K562 (cell line): ENCODE results near the gene DTNB. TPM values are rescaled to one million over a fixed set of nuclear protein-coding genes. Genes with fewer than 3 reads are reported as not detected.

Source experiments
- ATAC-seq: fragments of 200-7000 bp; cut with Tn5 transposase; 3 replicates; pipeline ENCODE4 v1.9.1; 2020; ENCODE audit warnings: moderate library complexity
- BruUV-seq: library from RNA; stranded (reverse); fragments of 400-500 nt; replicated peaks from 2 replicates; lab custom pipeline; 2021; lab: Mats Ljungman, UMichigan
- CTCF ChIA-PET: fragments of 300-600 bp; formaldehyde crosslinking; extraction: SDS; loops from one replicate; lab custom pipeline; 2021; ENCODE audit warnings: low intra/inter-chr PET ratio; lab: Yijun Ruan, JAX
- POLR2A ChIA-PET: fragments of 300-600, 350-650 bp; sonication (Branson Sonifier 250); formaldehyde crosslinking; extraction: SDS; loops from one replicate; lab custom pipeline; 2021; ENCODE audit warnings: antibody characterized with exemption, inconsistent platforms; lab: Yijun Ruan, JAX
- DNase-seq, 4 experiments: peaks; one replicate each; pipeline versions ENCODE4 v3.0.0 to v3.0.0-alpha.2; 2011 to 2018; ENCODE audit warnings: low spot score in 3 of 4, mixed read lengths in 3 of 4; ENCODE audit errors: extremely low read depth in 1 of 4
- FAIRE-seq: peaks from 2 replicates; lab custom pipeline; 2011; peaks lifted over from hg19 to GRCh38; lab: Jason Lieb, UNC
- H2AFZ ChIP-seq: 2 replicates; pipeline ENCODE4 v1.6.0; 2011; ENCODE audit warnings: low read depth, low read length, control low read depth, inconsistent platforms
- H3K27ac ChIP-seq: fragments of 200-600 bp; 3 replicates; pipeline ENCODE4 v1.8.0; 2011; ENCODE audit warnings: low read depth, mild to moderate bottlenecking, control low read depth, inconsistent platforms, low read length, moderate library complexity, mixed read lengths; ENCODE audit errors: extremely low read depth
- H3K27me3 ChIP-seq, 2 experiments: fragments of 300-600 bp in 1 of 2; 2 replicates in 1 of 2; 3 replicates in 1 of 2; pipeline versions ENCODE4 v1.6.0 to v1.8.0; 2011; ENCODE audit warnings: inconsistent platforms in 2 of 2, low read length in 2 of 2, mild to moderate bottlenecking in 1 of 2, mixed read lengths in 1 of 2, moderate library complexity in 1 of 2; ENCODE audit not compliant: control insufficient read depth in 2 of 2, insufficient read depth in 2 of 2
- H3K36me3 ChIP-seq: fragments of 300-600 bp; 3 replicates; pipeline ENCODE4 v1.8.0; 2011; ENCODE audit warnings: mild to moderate bottlenecking, low read length, inconsistent platforms; ENCODE audit not compliant: control insufficient read depth, insufficient read depth
- H3K4me1 ChIP-seq, 2 experiments: fragments of 200-600 bp in 1 of 2; replicated peaks in 1 of 2; 2 replicates in 1 of 2; 3 replicates in 1 of 2; pipeline versions ENCODE4 v1.5.1 to v1.8.0; 2011; ENCODE audit warnings: inconsistent platforms in 2 of 2, low read length in 2 of 2, mild to moderate bottlenecking in 1 of 2, mixed read lengths in 1 of 2, moderate library complexity in 1 of 2; ENCODE audit not compliant: control insufficient read depth in 2 of 2, insufficient read depth in 2 of 2
- H3K4me2 ChIP-seq: 2 replicates; pipeline ENCODE4 v1.6.1; 2011; ENCODE audit warnings: low read length, control low read depth, inconsistent platforms, mixed read lengths; ENCODE audit not compliant: insufficient read depth
- H3K4me3 ChIP-seq: fragments of 200-600 bp; sonication (generic), shearing (Covaris generic); 2 replicates; pipeline ENCODE4 v1.5.1; 2016; ENCODE audit warnings: control low read depth, inconsistent platforms
- H3K79me2 ChIP-seq: fragments of 200-600 bp; 3 replicates; pipeline ENCODE4 v1.8.0; 2011; ENCODE audit warnings: low read length, inconsistent platforms; ENCODE audit not compliant: control insufficient read depth, insufficient read depth
- H3K9ac ChIP-seq, 2 experiments: 2 replicates each; pipeline versions ENCODE4 v1.6.0 to v1.6.1; 2011; ENCODE audit warnings: low read depth in 2 of 2, low read length in 2 of 2, control low read depth in 1 of 2, inconsistent platforms in 1 of 2, mild to moderate bottlenecking in 1 of 2, mixed read lengths in 1 of 2; ENCODE audit not compliant: insufficient read depth in 1 of 2
- H3K9me1 ChIP-seq: one replicate; pipeline ENCODE4 v1.6.0; 2011; ENCODE audit warnings: inconsistent platforms, mild to moderate bottlenecking, low read length, moderate library complexity; ENCODE audit not compliant: control insufficient read depth, insufficient read depth
- H3K9me3 ChIP-seq: replicated peaks from 2 replicates; pipeline ENCODE4 v1.5.1; 2011; ENCODE audit warnings: low read depth, low read length, inconsistent platforms; ENCODE audit not compliant: control insufficient read depth, insufficient read depth
- H4K20me1 ChIP-seq: replicated peaks from 2 replicates; pipeline ENCODE4 v1.6.1; 2011; ENCODE audit warnings: low read length, inconsistent platforms, mixed read lengths; ENCODE audit not compliant: control insufficient read depth, insufficient read depth
- CAMTA2 ChIP-seq: fragments of 250-450 bp; sonication (Bioruptor Pico); conservative IDR thresholded peaks from 2 replicates; pipeline ENCODE4 v1.5.1; 2022
- CBFB ChIP-seq: sonication (generic); formaldehyde crosslinking; IDR thresholded peaks from 2 replicates; pipeline ENCODE4 v1.4.0; 2020; ENCODE audit warnings: mild to moderate bottlenecking, missing genetic modification reagents
- CEBPB ChIP-seq: fragments of 450-650 bp; IDR thresholded peaks from 2 replicates; pipeline ENCODE4 v1.6.1; 2016; ENCODE audit warnings: missing genetic modification characterization, missing compliant biosample characterization
- CHD4 ChIP-seq: fragments of 200-600 bp; sonication (generic); IDR thresholded peaks from 3 replicates; pipeline ENCODE4 v1.6.1; 2012; ENCODE audit warnings: low read depth, mild to moderate bottlenecking, mixed read lengths, low read length, inconsistent platforms; ENCODE audit not compliant: insufficient read depth, insufficient replicate concordance, poor library complexity, severe bottlenecking
- HNRNPL ChIP-seq: fragments of 200-400 bp; formaldehyde crosslinking; IDR thresholded peaks from 2 replicates; pipeline ENCODE4 v1.6.1; 2017; ENCODE audit warnings: low read depth, mild to moderate bottlenecking, low read length
- KLF1 ChIP-seq: fragments of 450-650 bp; IDR thresholded peaks from 2 replicates; pipeline ENCODE4 v1.6.1; 2016; ENCODE audit warnings: missing genetic modification characterization, missing compliant biosample characterization
- PCBP1 ChIP-seq: fragments of 200-400 bp; formaldehyde crosslinking; IDR thresholded peaks from 2 replicates; pipeline ENCODE4 v1.6.1; 2018; ENCODE audit warnings: mild to moderate bottlenecking, low read depth, low read length; ENCODE audit not compliant: poor library complexity, severe bottlenecking
- POLR2G ChIP-seq: fragments of 200-400 bp; formaldehyde crosslinking; IDR thresholded peaks from 2 replicates; pipeline ENCODE4 v1.6.1; 2017; ENCODE audit warnings: low read depth, mild to moderate bottlenecking, antibody characterized with exemption, low read length, moderate library complexity
- SMARCC2 ChIP-seq: fragments of 450-650 bp; IDR thresholded peaks from 2 replicates; pipeline ENCODE4 v1.6.1; 2017; ENCODE audit warnings: antibody characterized with exemption, moderate library complexity, mild to moderate bottlenecking, low read depth
- TBL1XR1 ChIP-seq, 2 experiments: IDR thresholded peaks; 2 replicates each; pipeline ENCODE4 v1.6.1; 2012; ENCODE audit warnings: improper control_type of control experiment in 2 of 2, low read length in 2 of 2, mild to moderate bottlenecking in 1 of 2
- XRCC4 ChIP-seq: IDR thresholded peaks from one replicate; pipeline ENCODE4 v1.6.1; 2011; ENCODE audit not compliant: insufficient read depth, insufficient read length; ENCODE audit errors: extremely low read depth
- ZKSCAN8 ChIP-seq: fragments of 200-800 bp; sonication (Bioruptor generic); IDR thresholded peaks from 2 replicates; pipeline ENCODE4 v1.6.1; 2016; ENCODE audit warnings: missing genetic modification characterization, missing compliant biosample characterization
- WGBS: fragments of 100-300 bp; shearing (Covaris generic); methylation state at CpG from one replicate; pipeline ENCODE4 v1.1.6; 2016; ENCODE audit warnings: low coverage, mixed read lengths; ENCODE audit not compliant: insufficient coverage; ENCODE audit errors: missing lambda C conversion rate; 5-methylcytosine and 5-hydroxymethylcytosine counted together
- in situ Hi-C: fragments of 300-500 bp; cut with MboI; formaldehyde crosslinking; loops from 4 replicates; pipeline ENCODE4 v1.15.0; 2018; ENCODE audit warnings: inconsistent platforms, mixed read lengths
- intact Hi-C: fragments of 100-400 bp; cut with micrococcal nuclease; formaldehyde crosslinking; loops from 2 replicates; pipeline ENCODE4 v1.14.2; 2022
- polyA plus RNA-seq, 8 experiments: library from polyadenylated mRNA; depleted of rRNA in 4 of 8; stranded (reverse) in 5 of 8; unstranded in 3 of 8; fragments of >200 nt; fragmentation: Nextera tagmentation in 2 of 8; fragmentation: Illumina TruSeq in 1 of 8; extraction: Ambion mirVana in 2 of 8; extraction: Trizol in 1 of 8; gene quantifications; 2 replicates each; pipeline versions ENCODE4 v1.2.1 to v1.2.3, GENCODE V29; 2011 to 2014; ENCODE audit warnings: inconsistent platforms in 1 of 8, missing spikeins in 1 of 8
- total RNA-seq, 7 experiments: library from RNA; depleted of rRNA in 6 of 7; stranded (reverse); fragments of >200 nt in 6 of 7; fragmentation: Illumina TruSeq in 2 of 7; extraction: Trizol in 2 of 7; gene quantifications; 2 replicates each; pipeline versions ENCODE4 v1.2.1 to v1.2.3, GENCODE V29; 2011 to 2021; ENCODE audit warnings: low replicate concordance in 1 of 7
- TF ChIP-seq, protein P1 (sequence below): IDR thresholded peaks from 3 replicates; pipeline ENCODE4 v1.6.1; 2011; ENCODE audit warnings: borderline replicate concordance, mild to moderate bottlenecking; ENCODE audit not compliant: insufficient read length, insufficient read depth
- TF ChIP-seq, protein P2 (sequence below), 2 experiments: IDR thresholded peaks in 1 of 2; conservative IDR thresholded peaks in 1 of 2; 2 replicates each; pipeline ENCODE4 v1.6.1; 2016; ENCODE audit warnings: low read depth in 2 of 2, mild to moderate bottlenecking in 1 of 2, missing compliant biosample characterization in 1 of 2, missing genetic modification characterization in 1 of 2, moderate library complexity in 1 of 2
- TF ChIP-seq, protein P3 (sequence below): fragments of 250-450 bp; sonication (Bioruptor Pico); IDR thresholded peaks from 2 replicates; pipeline ENCODE4 v1.8.0; 2021; ENCODE audit warnings: moderate library complexity, mild to moderate bottlenecking, inconsistent platforms

DTNB gene
- total and polyA plus RNA-seq, 9 of the 15 experiments (the other 6 are each of a cell fraction or from before 2014, with no cell fraction given): 0.18 to 2.0 (median 0.77) TPM; not detected in 2

DNA sequence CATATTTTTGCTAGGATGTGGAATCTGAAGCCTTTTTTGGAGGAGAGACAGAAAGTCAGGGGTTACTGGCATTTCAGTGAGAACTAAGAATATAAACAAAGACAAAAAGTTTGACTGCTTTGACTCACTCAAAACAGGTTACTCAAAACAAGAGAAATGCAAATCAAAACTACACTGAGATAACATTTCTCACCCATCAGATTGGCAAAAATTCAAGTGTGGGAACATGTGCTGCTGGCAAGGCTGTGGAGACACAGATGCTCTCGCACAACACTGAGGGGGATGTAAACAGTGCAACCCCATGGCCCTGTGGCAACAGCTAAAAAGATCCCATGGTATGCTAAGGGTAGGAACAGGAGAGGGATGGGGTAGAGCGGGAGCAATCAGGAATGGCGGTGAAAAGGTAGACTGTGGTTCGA is 86.6 kb downstream of the DTNB start:
- no TSS peak for BruUV-seq
- intact Hi-C loops: no loop called here
- Histone ChIP-seq H3K79me2 (no peaks in the 10 kb centered on the region), H3K4me3 (no peak overlapping the region), H2AFZ (no peak overlapping the region), H3K9me1 (no peaks in the 10 kb centered on the region)
- no peak for ATAC-seq
- FAIRE-seq: no peak
- DNase-seq: no peak
- TF ChIP-seq, protein P1, sequence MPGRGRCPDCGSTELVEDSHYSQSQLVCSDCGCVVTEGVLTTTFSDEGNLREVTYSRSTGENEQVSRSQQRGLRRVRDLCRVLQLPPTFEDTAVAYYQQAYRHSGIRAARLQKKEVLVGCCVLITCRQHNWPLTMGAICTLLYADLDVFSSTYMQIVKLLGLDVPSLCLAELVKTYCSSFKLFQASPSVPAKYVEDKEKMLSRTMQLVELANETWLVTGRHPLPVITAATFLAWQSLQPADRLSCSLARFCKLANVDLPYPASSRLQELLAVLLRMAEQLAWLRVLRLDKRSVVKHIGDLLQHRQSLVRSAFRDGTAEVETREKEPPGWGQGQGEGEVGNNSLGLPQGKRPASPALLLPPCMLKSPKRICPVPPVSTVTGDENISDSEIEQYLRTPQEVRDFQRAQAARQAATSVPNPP: no peak
- TF ChIP-seq, protein P2, sequence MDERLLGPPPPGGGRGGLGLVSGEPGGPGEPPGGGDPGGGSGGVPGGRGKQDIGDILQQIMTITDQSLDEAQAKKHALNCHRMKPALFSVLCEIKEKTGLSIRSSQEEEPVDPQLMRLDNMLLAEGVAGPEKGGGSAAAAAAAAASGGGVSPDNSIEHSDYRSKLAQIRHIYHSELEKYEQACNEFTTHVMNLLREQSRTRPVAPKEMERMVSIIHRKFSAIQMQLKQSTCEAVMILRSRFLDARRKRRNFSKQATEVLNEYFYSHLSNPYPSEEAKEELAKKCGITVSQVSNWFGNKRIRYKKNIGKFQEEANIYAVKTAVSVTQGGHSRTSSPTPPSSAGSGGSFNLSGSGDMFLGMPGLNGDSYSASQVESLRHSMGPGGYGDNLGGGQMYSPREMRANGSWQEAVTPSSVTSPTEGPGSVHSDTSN (CRISPR knock-in tag; IDR thresholded peaks at IDR 0.05; ENCODE audit: low read depth): no peak
- TF ChIP-seq, protein P2 (tag; conservative IDR thresholded peaks at IDR 0.05; ENCODE audit: low read depth): no peak
- no peak for TF ChIP-seq CAMTA2
- no peak for TF ChIP-seq CHD4
- TF ChIP-seq, protein P3, sequence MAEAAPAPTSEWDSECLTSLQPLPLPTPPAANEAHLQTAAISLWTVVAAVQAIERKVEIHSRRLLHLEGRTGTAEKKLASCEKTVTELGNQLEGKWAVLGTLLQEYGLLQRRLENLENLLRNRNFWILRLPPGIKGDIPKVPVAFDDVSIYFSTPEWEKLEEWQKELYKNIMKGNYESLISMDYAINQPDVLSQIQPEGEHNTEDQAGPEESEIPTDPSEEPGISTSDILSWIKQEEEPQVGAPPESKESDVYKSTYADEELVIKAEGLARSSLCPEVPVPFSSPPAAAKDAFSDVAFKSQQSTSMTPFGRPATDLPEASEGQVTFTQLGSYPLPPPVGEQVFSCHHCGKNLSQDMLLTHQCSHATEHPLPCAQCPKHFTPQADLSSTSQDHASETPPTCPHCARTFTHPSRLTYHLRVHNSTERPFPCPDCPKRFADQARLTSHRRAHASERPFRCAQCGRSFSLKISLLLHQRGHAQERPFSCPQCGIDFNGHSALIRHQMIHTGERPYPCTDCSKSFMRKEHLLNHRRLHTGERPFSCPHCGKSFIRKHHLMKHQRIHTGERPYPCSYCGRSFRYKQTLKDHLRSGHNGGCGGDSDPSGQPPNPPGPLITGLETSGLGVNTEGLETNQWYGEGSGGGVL (CRISPR knock-in tag): no peak
- no peak for TF ChIP-seq ZKSCAN8 (CRISPR knock-in tag)
- TF ChIP-seq TBL1XR1 (IDR thresholded peaks at IDR 0.05; ENCODE audit: low read length in 2 of 2): no peak
- TF ChIP-seq CBFB (CRISPR knock-in tag): no peak
- no peak for TF ChIP-seq SMARCC2
- no peak for TF ChIP-seq CEBPB (tag)
- no peak for TF ChIP-seq HNRNPL
- no peak for TF ChIP-seq POLR2G
- no peak for TF ChIP-seq XRCC4
- TF ChIP-seq PCBP1: no peak
- TF ChIP-seq KLF1 (tag): no peak
- TF ChIP-seq, all 486 proteins: peak for 0
- no peak overlapping the region for H3K27ac ChIP-seq
- H3K9ac ChIP-seq: no peak overlapping the region
- no peaks in the 10 kb centered on the region for H3K36me3 ChIP-seq
- ChIA-PET CTCF (no interaction called here), POLR2A (no interaction called here)
- 3% methylated on average over 4 of the region's 4 CpGs for WGBS
- H3K4me2 ChIP-seq: no peak overlapping the region
- no peaks in the 10 kb centered on the region for H4K20me1 ChIP-seq
- H3K4me1 ChIP-seq: peaks cover 0 to 5% of the 10 kb centered on the region in 2 experiments; a peak in 1 of 5 replicates
- H3K27me3 ChIP-seq: peaks cover 6 to 18% of the 10 kb centered on the region in 2 experiments; a peak in 3 of 5 replicates
- in situ Hi-C loops: no loop called here
- no peaks in the 10 kb centered on the region for H3K9me3 ChIP-seq
